Vagina (tissue), 2 donors: ENCODE results near the gene CENPB.

ENCODE experiments used
- POLR2A ChIP-seq, 2 donors: fragments of 450-650 bp; IDR thresholded peaks; one replicate each; pipeline ENCODE4 v1.6.1; 2017; ENCODE audit warnings: antibody characterized with exemption in 2 of 2, mild to moderate bottlenecking in 2 of 2, moderate library complexity in 2 of 2
- POLR2AphosphoS5 ChIP-seq, 2 donors: sonication (generic); formaldehyde crosslinking; IDR thresholded peaks; one replicate each; pipeline ENCODE4 v1.9.0; 2017; ENCODE audit warnings: antibody characterized with exemption in 2 of 2, mild to moderate bottlenecking in 2 of 2, low read depth in 1 of 2; ENCODE audit not compliant: insufficient read depth in 1 of 2
- TF ChIP-seq, protein P1 (sequence below), 3 experiments: fragments of 450-650 bp in 2 of 3; fragments of 200-600 bp in 1 of 3; sonication (generic) in 1 of 3; IDR thresholded peaks; one replicate each; pipeline ENCODE4 v1.5.1; 2017 to 2019; ENCODE audit warnings: antibody characterized with exemption in 3 of 3, mild to moderate bottlenecking in 2 of 3, moderate library complexity in 2 of 3

DNA sequence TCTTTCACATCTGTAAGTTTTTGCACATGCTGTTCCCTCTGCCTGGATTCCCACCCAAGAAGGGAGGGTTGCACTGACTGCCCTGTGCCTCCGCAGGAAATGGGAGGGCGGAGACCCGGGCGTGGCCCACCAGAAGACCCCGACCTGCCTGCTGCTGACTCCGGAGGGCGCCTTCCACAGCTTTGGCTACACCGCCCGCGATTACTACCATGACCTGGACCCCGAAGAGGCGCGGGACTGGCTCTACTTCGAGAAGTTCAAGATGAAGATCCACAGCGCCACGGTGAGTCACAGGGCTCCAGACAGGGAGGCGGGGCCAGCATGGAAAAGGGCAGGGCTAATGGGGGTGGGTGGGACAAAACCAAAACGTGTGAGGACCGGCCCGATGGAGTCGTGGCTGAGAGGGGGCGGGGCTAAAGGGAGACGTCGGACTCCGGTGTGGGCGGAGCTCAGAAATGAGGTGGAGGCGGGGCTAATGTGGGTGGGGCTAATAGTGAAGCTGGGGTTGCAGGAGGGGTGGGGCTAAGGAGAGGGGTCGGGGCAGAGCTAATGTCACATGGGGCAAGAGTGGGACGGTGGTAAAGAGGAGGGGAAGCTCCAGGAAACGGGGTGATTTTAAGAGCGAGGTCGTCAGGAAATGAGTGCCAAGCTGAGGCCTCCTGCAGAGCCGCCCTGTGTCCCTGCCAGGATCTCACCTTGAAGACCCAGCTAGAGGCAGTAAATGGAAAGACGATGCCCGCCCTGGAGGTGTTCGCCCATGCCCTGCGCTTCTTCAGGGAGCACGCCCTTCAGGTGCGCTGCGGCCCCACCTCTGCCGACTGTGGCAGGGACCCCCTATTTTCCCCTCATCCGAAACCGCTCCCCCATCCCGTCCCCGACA is 41.5 kb downstream of the CENPB start:
- TF ChIP-seq, protein P1, sequence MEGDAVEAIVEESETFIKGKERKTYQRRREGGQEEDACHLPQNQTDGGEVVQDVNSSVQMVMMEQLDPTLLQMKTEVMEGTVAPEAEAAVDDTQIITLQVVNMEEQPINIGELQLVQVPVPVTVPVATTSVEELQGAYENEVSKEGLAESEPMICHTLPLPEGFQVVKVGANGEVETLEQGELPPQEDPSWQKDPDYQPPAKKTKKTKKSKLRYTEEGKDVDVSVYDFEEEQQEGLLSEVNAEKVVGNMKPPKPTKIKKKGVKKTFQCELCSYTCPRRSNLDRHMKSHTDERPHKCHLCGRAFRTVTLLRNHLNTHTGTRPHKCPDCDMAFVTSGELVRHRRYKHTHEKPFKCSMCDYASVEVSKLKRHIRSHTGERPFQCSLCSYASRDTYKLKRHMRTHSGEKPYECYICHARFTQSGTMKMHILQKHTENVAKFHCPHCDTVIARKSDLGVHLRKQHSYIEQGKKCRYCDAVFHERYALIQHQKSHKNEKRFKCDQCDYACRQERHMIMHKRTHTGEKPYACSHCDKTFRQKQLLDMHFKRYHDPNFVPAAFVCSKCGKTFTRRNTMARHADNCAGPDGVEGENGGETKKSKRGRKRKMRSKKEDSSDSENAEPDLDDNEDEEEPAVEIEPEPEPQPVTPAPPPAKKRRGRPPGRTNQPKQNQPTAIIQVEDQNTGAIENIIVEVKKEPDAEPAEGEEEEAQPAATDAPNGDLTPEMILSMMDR (IDR thresholded peaks at IDR 0.05), result no peak
- TF ChIP-seq POLR2A (IDR thresholded peaks at IDR 0.05), result no peak
- no peak for TF ChIP-seq POLR2AphosphoS5 (IDR thresholded peaks at IDR 0.05; ENCODE audit: insufficient read depth in 1 of 2, low read depth in 1 of 2)
